Measurements from ENCODE around the gene PES1. TPM values are rescaled to one million over a fixed set of nuclear protein-coding genes. Genes with fewer than 3 reads are reported as not detected.

Gene PES1
- total and polyA plus RNA-seq, 12 donors = 16.3 to 51.7 (median 25.6) TPM

DNA sequence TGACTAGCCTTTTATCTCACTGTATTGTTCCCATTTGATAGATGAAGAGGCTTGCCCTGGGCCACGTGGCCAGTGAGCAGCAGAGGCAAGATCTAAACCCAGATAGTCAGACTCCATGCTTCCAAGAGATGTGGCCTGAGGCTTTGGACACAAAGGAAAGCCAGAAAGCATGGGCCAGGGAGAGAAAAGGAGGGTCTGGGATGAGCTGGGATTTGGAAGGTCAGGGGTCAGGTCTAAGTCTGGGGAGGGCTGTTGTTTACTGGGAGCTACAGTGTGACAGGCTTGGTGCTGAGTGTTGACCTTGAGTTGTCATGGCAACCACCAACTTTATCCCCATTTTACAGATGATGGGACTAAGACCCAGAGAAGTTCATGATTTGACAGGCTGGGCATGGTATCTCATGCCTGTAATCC lies 46.0 kb upstream of the PES1 start:
- TF ChIP-seq, protein P1, sequence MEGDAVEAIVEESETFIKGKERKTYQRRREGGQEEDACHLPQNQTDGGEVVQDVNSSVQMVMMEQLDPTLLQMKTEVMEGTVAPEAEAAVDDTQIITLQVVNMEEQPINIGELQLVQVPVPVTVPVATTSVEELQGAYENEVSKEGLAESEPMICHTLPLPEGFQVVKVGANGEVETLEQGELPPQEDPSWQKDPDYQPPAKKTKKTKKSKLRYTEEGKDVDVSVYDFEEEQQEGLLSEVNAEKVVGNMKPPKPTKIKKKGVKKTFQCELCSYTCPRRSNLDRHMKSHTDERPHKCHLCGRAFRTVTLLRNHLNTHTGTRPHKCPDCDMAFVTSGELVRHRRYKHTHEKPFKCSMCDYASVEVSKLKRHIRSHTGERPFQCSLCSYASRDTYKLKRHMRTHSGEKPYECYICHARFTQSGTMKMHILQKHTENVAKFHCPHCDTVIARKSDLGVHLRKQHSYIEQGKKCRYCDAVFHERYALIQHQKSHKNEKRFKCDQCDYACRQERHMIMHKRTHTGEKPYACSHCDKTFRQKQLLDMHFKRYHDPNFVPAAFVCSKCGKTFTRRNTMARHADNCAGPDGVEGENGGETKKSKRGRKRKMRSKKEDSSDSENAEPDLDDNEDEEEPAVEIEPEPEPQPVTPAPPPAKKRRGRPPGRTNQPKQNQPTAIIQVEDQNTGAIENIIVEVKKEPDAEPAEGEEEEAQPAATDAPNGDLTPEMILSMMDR (IDR thresholded peaks at IDR 0.05) = no peak
- H3K4me3 ChIP-seq = peak overlapping the region in 2 of 10 donors; percentile 5 to 81
- H3K27ac ChIP-seq = no peak overlapping the region
- ATAC-seq (no peak), DNase-seq (no peak)
- no peaks in the 10 kb centered on the region for H3K9me3 ChIP-seq
- H3K4me1 ChIP-seq = peaks cover 16 to 49% (median 39%) of the 10 kb centered on the region in 9 donors
- no peaks in the 10 kb centered on the region for H3K36me3 ChIP-seq
- 83 to 92% methylated on average over 1 of the region's 1 CpG for WGBS, 2 donors
- intact Hi-C loops (cut with DNase I) = loop anchor here in 5 of 10 donors (5.0 to 10.0 kb wide), 4 partner anchors 120 to 507 kb away; partner anchors contain the start of gene PLA2G3 (in 1 of the 5)
- H3K27me3 ChIP-seq = no peaks in the 10 kb centered on the region

DNA sequence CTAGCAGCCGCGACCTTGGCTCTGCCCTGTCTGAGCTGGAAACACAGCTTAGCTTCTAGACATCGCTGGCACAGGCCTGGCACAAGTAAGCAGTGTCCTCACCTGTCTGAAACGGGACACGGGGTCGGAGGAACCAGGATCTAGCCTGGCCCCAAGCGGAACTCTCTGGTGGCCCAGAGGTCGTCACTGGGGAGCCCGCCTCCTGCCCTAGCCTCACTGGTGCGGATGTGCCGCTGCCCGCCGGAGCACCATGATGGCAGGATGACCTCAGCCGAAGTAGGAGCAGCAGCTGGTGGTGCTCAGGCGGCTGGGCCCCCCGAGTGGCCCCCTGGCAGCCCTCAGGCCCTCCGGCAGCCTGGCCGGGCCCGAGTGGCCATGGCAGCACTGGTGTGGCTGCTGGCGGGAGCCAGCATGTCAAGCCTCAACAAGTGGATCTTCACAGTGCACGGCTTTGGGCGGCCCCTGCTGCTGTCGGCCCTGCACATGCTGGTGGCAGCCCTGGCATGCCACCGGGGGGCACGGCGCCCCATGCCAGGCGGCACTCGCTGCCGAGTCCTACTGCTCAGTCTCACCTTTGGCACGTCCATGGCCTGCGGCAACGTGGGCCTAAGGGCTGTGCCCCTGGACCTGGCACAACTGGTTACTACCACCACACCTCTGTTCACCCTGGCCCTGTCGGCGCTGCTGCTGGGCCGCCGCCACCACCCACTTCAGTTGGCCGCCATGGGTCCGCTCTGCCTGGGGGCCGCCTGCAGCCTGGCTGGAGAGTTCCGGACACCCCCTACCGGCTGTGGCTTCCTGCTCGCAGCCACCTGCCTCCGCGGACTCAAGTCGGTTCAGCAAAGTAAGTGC lies 44.7 kb upstream of the PES1 start:
- WGBS, 2 donors = 53 to 61% methylated on average over 45 of the region's 45 CpGs
- ATAC-seq = peak in 2 of 8 donors; percentile 1 to 15
- intact Hi-C loops (cut with DNase I) = loop anchor here in 5 of 10 donors (5.0 to 10.0 kb wide), 4 partner anchors 121 to 508 kb away; partner anchors contain the start of gene PLA2G3 (in 1 of the 5)

DNA sequence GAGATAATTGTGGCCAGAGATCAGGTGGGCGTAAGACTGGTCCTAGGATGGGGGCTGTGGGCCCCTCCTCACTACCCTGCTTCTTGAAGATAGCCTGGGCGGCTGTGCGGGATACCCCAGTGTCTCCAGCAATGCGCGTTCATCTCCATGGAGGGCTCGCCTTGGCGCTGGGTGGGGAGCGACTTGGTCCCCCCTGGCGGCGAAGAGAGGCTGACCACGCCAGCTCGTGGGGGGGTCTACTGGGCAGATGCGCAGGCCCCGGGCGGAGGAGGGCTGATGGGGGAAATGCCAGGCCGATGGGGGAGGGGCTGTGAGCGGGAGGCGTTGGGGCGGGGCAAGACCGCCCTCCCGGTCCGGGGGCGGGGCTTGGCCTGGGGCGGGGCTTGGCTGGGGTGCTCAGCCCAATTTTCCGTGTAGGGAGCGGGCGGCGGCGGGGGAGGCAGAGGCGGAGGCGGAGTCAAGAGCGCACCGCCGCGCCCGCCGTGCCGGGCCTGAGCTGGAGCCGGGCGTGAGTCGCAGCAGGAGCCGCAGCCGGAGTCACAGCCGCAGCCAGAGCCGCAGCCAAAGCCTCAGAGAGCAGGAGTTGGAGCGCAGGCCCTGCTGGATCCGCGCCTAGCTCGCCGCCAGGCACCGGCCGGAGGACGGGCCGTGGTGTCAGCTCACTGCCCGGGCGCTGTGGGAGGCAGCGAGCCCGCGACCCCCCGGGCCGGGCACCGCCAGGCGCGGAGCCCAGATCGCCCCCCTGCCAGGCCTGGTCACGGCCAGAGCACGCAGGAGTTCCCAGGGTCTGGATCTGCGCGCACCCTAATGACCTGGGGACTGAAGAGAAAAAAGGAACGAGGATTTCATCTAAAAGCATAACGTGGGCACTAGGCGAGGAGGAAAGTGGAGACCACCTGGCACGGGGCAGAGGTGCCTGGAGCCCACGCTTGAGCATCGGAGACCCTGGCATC lies 43.8 kb upstream of the PES1 start, which contains the start of gene SLC35E4:
SLC35E4 (plus strand) TSS at position 509 of the 953 bp plus-strand sequence. CDS start 670 bp downstream, outside the sequence.
- Histone ChIP-seq H3K4me3 (peak within 1 kb of the TSS; percentile 52 to 91 (median 74)), H3K27ac (peak within 1 kb of the TSS; percentile 60 to 97 (median 90)), H3K9me3 (no peaks in the 10 kb centered on the region), H3K4me1 (peaks cover 16 to 41% (median 35%) of the 10 kb centered on the region in 9 donors), H3K36me3 (no peaks in the 10 kb centered on the region), H3K27me3 (no peaks in the 10 kb centered on the region)
- WGBS, 2 donors = 0 to 1% methylated on average over 74 to 75 of the region's 75 CpGs
- ATAC-seq (peak; percentile 92 to 97 (median 96)), DNase-seq (peak; percentile 94 to 98)
- TF ChIP-seq, protein P1 (IDR thresholded peaks at IDR 0.05) = peak in 4 of 9 donors; percentile 6 to 42 (median 20)
- intact Hi-C loops (cut with DNase I) = loop anchor here in 9 of 10 donors (1.0 to 10.0 kb wide), 10 partner anchors 29 to 509 kb away; partner anchors contain the start of genes DUSP18 (in 2 of the 9), PLA2G3 (in 1 of the 9) and TCN2 (in 1 of the 9)

More for the DNA sequence above, 44.7 kb upstream of the PES1 start:
- no peaks in the 10 kb centered on the region for H3K9me3 ChIP-seq
- H3K4me1 ChIP-seq = peaks cover 16 to 49% (median 39%) of the 10 kb centered on the region in 9 donors
- H3K27me3 ChIP-seq = no peaks in the 10 kb centered on the region
- peak overlapping the region in 9 of 10 donors; percentile 88 to 97 (median 91) for H3K27ac ChIP-seq
- TF ChIP-seq, protein P1 (IDR thresholded peaks at IDR 0.05) = no peak
- peak in 1 of 2 donors; percentile 27 for DNase-seq
- peak overlapping the region; percentile 52 to 91 (median 74) for H3K4me3 ChIP-seq
- H3K36me3 ChIP-seq = no peaks in the 10 kb centered on the region
